ENCODE measurements around the gene PATJ.
A peak's percentile ranks its signal among the peaks of the same experiment; 100 is the strongest.

The PATJ gene

DNA sequence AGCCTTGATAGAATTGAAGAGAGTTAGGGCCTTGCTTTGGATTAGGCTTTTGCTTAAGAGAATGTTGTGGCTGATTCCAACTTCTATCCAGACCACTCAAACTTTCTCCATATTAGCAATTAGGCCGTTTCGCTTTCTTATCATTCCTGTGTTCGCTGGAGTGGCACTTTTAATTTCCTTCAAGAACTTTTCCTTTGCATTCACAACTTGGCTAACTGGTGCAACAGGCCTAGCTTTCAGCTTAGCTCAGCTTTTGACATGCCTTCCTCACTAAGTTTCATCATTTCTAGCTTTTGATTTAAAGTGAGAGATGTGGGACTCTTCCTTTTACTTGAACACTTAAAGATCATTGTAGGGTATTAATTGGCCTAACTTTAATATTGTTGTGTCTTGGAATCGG lies 268.7 kb downstream of the PATJ start:
- DNase-seq, result no peak

DNA sequence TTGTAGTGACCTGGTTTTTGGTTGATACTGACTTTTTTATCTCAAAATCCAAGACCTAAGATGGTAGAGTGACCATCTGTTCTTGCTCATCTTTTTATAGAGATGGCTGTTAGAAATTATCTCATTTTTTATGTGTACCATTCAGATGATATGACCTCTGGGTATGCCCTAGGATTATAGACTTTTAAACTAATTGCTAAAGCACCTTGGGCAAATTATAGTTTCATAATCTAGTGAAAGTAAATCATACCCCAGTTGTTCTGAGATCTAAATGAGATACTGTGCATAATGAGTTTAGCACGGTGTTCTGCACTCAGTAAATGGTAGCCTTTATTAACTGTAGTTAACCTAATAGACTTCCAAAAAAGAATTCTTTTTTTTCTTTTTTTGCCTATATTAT lies 269.8 kb downstream of the PATJ start:
- DNase-seq, result no peak

DNA sequence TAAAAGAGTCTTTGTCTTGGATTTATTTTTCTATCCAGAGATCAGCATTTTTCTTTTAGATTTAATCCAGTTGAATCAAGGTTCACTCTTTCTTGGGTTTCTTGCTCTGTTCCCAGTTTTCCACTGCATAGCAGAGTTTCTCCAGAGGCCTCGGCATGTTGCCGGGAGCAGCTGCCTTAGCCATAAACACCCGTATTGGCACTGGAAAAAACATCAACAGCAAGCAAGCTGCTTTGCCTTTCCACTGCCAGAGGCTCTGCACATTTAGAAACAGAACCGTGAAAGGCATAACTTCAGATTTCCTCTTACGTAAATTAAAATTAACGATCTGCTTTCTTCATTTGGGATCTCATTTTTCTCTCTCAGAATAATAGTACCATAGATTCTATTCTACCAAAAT lies 270.6 kb downstream of the PATJ start:
- no peak for DNase-seq

DNA sequence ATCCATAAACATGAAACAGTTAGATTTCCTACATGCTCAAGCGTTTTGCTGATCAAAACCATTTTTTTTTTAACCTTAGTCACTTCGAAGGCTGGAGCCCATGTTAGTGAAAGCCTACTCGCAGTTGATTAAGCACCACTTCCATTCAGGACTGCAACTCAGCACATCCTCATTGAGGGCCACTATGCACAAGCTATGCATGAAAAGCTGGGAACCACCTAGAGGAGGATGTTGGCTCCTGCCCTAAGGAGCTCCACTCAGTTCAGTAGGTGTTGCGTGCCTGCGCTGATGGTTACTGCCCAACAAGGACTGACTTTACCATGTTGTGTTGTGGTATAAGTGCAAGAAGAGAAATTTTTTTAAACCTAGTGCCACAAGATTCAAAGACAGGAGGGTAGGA lies 271.0 kb downstream of the PATJ start:
- DNase-seq, result no peak

DNA sequence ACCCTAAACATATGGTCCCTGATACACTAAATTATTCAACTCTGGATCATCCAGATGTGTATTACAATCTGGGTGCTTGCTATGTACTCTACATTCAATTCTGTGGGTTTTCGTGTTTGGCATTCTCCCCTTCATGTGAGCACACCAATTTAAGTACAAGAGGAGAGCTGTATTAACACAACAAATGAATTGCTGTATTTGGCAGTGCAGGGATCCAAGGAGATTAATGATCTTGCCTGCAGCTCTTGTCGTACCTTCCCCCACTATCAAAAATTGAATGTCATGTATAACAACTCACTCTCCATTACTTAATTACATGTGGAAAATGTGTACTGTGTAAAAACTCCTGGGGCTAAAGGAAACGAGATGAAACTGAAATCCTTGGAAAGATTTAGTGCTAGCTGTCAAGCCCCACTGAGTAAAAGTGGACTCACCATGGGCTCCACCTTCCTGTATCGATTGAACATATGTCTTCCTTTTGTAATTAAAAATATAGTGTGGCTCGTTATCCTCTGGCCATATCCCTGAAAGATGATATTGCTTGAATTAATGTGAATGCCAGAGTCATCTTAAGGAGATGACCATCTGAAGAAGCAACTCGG lies 280.2 kb downstream of the PATJ start:
- no peak for DNase-seq

DNA sequence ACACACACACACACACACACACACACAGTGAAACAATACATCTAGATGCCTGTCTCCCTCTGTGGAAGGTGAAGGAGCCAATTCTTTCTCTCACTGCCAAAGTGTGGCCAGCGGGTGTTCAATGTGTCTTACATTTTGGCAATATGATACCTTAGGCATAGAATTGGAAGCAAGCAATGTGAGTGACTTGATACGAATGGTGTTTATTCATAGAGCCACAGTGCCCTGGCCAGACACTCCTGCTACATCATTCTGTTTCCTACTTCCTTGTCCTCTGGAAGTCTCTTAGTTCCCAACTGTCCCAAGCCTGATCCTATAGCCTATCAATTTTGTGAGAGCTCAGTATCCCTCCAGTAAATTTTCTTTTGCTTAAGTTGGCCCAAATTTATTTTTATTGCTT lies 282.4 kb downstream of the PATJ start:
- no peak for DNase-seq

DNA sequence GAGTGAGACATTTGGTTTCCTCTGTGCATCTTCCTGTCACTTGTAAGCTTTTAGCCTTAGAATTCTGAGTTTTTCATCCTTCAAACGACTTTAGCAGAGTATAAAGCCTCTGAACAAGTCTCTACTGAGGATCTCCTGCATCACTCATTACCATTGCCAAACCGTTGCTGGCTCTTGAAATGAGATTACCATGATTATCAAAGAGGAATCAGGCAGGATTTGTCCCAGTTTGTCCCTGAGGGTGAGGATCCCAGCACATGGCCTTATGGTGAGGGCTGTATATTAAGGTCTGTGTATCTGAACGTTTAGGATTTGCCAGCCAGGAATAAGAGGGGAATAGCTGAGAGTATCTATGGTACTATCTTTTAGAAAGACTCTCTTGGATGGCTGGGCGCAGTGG lies 282.9 kb downstream of the PATJ start:
- no peak for DNase-seq

DNA sequence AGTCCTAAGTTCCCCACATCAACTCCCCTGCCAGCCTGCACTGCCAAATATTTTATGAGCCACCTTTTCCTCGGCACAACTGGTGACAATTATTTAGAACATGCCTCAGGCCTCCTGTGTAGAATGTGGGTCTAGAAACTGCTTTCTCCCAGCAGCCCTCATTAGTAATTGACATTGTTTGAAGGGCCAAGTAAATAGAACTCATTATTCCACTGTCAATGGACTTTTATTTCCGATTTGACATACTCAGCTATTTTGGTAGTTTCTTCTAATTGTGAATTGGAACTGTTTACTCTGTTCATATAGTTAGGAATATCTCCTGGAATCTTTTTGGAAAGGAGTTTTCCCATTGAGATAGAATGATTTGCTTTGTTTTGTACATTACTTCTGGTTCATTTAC lies 283.6 kb downstream of the PATJ start:
- no peak for DNase-seq

DNA sequence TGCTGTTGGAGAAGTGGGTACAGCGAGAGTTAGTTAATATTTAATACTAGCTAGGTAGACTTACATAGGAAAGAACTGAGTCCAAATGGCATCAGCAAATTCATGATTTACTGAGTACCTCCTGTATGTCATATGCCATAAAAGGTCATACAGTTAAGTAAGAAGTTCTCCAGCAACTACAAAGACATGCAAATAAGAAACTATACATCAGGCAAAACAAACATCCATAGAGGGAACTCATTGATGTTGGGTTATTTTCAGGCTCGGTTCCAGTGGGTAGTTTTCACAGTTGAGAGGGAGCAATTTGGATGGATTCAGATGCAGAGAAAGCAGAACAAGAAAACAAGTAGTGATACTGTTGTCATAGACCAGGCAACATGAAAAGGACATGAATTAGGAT lies 287.4 kb downstream of the PATJ start:
- no peak for DNase-seq

DNA sequence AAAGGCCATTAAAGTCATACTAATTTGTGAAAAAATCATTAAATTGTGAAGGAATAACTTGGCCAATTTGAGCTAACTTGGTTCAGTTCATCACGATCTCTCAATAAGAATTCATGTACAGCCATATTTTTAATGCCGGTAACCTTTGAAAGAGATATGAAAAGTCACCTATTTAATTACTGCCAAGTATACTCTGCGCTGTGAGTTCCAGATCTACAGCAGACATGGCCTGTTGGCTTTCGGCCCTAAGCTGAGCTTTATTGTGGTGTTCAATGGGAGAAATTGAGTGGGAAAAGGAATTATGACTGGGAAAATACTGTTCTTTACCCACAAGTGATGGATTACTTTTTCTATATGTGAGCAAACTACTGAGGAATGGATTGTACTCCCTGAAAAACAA lies 292.5 kb downstream of the PATJ start:
- no peak for DNase-seq

DNA sequence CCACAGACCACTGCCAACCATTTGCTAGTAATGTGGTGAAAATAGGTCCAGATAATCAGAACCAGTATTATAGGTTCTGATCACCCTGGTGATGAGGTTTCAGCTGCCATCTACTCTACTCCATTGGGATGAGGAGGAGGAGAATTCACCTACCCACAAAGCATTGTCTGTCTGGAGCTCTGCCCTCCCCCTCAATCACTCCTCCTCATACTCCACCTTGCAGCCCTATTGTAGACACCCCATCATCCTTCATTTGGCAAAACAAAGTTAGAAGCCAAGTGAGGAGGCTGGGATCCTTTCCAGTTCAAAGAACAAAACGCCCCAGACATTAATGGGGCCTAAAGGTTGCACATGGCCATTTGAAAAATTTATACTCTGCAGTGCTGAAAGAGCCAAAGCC lies 295.0 kb downstream of the PATJ start:
- DNase-seq, result no peak

DNA sequence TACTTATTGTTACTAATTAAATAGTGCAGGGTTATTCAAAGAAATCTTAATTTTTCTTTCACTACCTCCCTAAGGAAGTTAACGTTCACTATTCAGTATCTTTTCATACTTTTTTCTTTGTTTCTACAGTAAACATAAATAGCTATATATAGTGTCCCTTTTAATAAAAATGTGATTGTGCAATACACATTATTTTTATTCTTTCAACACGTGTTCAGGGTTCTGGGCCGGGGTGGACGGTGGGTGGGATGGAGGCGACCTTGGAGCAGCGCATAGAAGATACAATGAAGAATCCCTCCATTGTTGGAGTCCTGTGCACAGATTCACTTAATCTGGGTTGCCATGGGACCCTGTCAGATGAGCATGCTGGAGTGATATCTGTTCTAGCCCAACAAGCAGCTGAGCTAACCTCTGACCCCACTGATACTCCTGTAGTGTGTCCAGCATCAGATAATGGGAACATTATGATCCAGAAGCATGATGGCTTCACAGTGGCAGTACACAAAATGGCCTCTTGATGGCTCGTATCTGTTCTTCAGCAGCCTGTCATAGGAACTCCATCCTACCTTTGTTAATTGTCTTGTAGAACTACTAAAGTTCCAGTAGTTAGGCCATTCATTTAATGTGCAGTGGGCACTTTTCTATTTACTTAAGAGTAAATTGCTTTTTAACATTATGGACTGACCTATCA lies 296.5 kb downstream of the PATJ start:
- DNase-seq, result peak; percentile 20

DNA sequence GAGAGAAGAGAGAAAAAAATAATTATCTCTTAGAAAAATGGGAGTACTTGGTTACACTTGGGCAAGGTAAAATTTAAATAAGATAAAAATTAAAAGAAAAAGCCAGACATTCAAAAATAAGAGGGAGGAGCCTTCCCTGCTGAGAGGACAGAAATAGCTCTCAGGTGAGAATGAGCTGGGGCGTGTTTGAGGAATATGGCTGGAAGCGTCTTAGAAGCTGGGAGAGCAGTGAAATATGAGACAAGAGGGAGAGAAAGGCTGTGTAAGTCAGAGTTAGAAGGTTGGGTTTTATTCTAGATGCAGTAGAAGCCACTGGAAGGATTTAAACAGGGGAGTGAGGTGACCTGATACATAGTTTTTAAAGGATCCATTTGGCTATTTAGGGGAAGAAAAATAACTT lies 298.2 kb downstream of the PATJ start:
- DNase-seq, result peak; percentile 79

DNA sequence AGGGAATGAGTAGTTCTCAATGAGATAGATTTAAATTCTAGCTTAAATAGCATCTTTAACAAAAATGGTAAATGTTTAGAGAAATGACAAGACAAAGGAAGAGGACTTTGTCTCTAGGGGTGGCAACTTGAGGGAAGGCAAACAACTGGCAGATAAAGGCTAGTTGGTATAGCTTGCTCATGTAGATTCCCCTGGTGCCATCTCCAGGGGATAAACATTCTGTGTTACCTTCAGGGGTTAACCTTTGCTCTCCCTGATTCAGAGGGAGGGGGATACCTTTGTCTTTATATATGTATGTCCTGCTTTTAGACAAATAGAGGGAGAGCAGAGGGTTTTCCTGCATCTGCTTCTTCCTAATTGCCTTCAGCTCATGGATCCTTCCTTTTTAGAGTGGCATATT lies 298.7 kb downstream of the PATJ start:
- DNase-seq, result no peak

DNA sequence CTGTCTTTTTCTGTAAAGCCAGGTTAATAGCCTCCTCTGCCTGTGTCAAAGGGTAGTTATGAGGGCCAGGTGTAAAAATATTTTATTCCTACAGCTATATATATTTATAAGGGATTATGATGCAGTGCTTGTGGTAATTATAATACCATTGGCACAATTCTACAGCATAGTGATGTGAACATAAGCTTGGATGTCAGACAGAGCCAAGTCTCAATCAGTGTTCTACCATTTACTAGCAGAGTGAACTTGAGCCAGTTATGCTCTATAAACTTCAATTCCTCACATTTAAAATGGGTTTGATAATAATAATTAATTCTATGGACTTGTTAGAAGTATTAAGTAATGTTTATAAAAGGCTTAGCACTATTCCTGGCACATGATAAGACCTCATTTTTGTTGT lies 300.9 kb downstream of the PATJ start:
- no peak for DNase-seq

DNA sequence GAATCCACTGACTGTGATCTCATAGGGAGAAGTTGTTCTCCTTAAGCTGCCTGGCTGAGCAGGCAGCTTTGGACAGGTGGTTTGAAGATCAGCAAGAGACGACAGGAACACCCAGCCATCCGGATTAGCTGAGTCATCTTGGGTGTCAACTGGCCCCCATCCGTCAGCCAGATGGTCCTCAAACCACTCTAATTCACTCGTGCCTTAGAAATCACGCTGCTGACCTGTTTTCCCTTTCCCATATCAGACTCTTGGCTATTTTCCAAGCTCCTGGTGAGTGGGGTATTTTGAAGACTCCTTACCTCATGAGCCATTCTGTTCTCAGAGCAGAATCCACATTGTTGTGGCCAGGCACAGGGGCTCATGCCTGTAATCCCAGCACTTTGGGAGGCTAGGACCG lies 303.3 kb downstream of the PATJ start:
- peak; percentile 57 for DNase-seq

DNA sequence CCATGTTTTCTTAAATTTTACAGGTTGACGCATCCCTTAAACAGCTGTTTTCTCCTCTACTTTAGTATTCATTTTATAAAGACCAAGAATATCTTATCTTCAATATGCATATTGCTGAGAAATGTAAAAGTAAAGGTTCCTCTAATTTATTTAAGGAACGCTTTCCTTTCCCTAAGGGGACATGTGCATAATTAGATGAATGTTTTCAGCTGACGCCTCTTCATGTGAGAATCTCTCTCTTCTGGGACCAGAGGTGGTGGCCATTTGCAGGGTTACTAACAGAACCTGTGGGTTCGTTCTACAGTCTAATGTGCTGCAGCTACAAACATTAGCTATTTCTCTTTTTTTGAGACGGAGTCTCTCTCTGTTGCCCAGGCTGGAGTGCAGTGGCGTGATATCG lies 304.6 kb downstream of the PATJ start:
- DNase-seq, result no peak

DNA sequence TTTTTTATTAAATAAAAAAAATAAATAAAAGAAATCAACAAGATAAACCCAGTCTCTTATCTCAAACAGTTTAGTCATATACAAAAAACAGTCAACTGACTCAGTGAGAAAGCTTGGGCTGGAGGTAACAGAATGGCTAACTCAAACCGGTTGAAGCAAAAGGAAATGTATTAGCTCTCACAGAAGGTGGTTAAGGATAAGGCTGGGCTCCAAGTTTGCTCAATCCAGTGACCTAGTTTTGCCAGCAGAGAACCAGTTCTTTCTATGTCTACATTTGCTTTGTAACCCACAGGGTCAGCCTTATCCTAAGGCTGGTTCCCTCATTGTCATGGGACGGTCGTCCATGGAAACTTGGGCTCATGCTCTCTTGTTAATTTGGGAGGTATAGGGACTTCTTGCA lies 307.9 kb downstream of the PATJ start:
- DNase-seq, result no peak

DNA sequence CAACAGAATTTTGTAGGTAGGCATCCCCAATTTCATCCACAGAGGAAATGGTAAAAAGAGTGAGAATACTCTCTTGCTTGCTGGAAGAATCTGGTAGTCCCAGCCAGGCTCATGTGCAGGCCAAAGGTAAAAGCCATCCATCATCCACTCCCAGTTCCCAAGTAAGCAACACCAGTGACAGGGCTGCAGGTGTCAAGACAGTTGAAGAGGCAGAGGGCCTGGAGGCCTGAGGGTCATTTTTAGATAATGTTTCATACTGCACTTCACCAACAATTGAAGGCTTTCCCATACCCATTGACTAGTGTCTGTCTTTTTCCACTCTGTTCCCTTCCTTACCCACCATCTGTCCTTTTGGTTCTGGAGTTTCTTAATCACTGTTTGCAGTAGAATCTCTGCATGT lies 310.7 kb downstream of the PATJ start:
- DNase-seq, result no peak

DNA sequence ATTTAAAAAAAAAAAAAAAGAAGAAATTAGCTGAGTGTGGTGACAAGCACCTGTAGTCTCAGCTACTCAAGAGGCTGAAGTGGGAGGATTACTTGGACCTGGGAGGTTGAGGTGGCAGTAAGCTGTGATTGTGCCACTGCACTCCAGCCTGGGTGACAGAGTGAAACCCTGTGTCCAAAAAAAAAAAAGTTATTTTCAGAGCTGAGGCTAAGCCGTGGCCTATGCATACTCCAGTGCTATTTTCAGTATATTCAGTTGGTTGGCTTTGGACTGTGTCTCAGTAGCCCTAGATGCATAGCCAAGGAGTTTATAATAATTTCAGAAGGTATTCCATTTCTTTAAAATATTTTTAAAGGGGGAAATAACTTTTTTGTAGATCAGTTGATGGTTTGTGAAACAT lies 311.9 kb downstream of the PATJ start:
- no peak for DNase-seq

DNA sequence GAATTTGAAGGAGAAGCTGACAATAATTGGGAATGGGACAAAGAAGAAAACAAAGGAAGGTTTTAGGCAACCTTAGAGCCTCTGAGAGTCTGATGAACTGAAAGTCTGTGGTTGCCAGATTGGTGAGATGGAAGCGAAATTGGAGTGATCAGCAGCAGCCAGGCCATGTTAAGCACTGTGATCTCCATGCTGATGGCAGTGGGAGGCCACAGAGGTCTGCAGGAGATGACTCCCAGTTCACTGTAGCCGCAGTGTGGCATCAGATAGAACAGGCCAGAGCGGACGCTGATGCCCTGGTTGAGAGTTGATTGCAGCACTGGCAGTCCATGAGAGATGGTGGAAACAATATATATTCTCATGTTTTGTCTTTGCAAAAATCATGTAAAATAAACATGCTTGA lies 314.9 kb downstream of the PATJ start:
- DNase-seq, result no peak

DNA sequence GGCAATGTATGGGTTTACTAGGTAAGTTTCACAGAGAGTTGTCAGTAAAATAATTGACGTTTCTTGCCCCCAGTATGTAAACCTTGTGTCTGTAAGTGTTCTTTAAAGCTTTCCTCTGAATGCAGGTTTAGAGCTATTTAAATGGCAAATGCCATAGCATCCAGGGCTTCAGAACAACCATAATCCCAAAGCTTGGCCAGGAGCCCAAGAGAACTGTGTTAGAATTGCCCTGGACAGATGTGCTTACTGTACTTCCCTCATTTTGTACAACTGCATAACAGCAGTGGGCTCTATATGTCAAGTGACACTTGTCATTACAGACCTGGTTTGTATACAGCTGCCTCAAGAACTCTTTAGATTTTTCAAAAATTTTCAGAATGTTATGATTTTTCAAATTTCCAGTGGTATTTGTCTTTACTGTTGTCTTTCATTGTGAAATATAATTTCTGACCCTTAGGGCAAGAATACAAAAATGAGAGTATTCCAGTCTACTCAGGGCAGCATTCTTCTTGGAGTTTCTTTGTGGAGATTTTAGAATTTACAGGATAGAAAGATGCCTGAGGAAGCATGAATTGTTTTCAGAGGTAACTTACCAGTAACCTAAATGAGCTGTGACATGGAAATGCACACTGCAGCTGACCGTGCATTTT lies 315.5 kb downstream of the PATJ start:
- no peak for DNase-seq

DNA sequence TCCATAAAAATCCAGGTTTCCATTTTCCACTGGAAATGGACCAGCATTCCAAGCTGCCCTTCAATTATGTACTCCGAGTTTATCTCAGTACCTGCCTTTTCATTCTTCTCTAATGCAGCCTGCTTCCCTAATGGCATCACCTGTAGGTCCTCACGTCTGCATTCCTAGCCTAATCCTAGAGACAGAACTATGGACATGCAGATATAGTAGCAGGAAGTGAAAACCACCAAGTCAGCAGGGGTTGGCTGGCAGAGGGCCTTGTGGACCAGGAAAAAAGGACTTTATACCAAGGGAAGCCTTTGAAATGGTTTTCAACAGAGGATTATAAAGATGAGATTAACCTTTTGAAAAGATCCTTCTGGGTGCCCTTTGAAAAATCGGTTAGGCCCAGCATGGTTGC lies 316.7 kb downstream of the PATJ start:
- DNase-seq, result no peak

DNA sequence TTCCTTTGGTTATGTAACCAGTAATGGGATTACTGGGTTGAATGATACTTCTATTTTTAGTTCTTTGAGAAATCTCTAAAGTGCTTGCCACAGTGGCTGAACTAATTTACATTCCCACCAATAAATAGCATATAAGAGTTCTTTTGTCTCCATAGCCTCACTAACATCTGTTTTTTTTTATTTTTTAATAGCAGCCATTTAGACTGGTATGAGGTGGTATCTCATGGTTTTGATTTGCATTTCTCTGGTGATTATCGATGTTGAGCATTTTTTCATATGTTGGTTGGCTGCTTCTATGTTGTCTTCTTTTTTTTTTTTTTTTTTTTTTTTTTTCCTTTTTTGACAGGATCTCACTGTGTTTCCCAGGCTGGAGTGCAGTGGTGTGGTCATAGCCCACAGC lies 319.8 kb downstream of the PATJ start:
- DNase-seq, result no peak
